KG1 (cell line): ENCODE data around the gene AIG1.
"Not testable (repeated sequence)": the region's sequence is repeated elsewhere in the genome, so short reads cannot be mapped to it uniquely, and the experiment has no call there.

Source experiments
- DNase-seq: peaks from one replicate; lab custom pipeline; 2025; lab: John Stamatoyannopoulos, UW

The AIG1 gene

GRCh38 chr6:143165315-143165855, 104.7 kb downstream of the AIG1 start:
- DNase-seq = no peak

GRCh38 chr6:143166247-143166695, 105.6 kb downstream of the AIG1 start:
- no peak for DNase-seq

DNA sequence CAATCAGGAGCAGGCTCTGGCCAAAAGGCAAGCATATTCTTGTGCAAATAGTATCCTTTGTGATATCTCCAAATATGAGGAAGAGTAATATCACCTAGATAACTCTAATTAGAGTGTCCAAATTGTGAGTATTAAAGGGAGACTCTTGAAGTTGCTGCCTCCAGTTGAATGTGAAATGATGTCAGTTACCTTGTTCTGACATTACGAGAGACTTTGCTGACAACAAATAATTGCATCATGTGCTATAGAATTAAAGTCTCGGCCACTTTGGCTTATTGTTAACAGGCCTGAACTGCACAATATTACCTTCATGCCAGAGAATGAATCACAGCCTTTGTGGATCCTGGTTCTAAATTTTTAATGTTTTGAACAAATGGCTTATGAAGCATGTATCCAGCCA, 106.5 kb downstream of the AIG1 start:
- no peak for DNase-seq

DNA sequence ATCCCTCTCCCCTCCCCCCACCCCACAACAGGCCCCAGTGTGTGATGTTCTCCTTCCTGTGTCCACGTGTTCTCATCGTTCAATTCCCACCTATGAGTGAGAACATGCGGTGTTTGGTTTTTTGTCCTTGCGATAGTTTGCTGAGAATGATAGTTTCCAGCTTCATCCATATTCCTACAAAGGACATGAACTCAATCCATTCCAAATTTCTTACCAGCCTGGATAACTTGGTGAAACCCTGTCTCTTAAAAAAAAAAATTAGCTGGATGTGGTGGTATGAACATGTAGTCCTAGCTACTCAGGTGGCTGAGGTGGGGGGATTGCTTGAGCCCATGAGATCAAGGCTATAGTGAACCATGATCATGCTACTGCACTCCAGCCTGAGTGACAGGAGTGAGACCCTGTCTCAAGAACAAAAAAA, 107.7 kb downstream of the AIG1 start:
- not testable (repeated sequence) for DNase-seq

DNA sequence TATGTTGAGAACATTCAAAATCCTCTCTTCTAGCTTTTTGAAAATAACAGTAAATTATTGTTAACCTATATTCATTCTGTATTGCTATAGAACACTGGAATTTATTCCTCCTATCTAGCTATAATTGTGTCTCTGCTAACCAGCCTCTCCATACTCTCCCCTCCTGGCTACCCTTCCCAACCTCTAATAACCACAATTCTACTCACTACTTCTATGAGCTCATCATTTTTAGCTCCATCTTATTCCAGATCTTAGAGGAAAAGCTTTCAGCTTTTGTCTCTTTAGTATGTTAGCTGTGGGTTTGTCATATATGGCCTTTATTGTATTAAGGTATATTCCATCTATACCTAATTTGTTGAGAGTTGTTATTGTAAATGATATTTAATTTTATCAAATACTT, 108.8 kb downstream of the AIG1 start:
- no peak for DNase-seq

DNA sequence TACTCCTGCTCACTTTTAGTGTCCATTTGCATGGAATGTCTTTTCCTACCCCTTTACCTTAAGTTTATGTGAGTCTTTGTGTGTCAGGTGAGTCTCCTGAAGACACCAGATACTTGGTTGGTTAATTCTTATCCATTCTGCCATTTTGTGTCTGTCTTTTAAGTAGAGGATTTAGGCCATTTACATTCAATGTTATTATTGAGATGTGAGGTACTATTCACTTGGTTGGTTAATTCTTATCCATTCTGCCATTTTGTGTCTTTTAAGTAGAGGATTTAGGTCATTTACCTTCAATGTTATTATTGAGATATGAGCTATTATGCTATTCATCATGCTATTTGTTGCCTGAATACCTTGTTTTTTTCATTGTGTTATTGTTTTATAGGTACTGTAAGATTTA, 113.8 kb downstream of the AIG1 start:
- DNase-seq = no peak

DNA sequence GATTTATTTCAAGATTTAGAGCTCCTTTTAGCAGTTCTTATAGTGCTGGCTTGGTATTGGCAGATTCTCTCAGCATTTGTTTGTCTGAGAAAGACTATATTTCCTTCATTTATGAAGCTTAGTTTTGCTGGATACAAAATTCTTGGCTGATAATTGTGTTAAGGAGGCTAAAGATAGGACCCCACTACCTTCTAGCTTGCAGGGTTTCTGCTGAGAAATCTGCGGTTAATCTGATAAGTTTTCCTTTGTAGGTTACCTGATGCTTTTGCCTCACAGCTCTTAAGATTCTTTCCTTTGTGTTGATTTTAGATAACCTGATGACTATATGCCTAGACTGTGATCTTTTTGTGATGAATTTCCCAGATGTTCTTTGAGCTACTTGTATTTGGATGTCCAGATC, 114.3 kb downstream of the AIG1 start:
- DNase-seq = no peak

- DNase-seq = no peak
Measured at GRCh38 chr6:143176090-143177021, 115.7 kb downstream of the AIG1 start.

- no peak for DNase-seq
Measured at GRCh38 chr6:143177706-143178105, 117.0 kb downstream of the AIG1 start.

DNA sequence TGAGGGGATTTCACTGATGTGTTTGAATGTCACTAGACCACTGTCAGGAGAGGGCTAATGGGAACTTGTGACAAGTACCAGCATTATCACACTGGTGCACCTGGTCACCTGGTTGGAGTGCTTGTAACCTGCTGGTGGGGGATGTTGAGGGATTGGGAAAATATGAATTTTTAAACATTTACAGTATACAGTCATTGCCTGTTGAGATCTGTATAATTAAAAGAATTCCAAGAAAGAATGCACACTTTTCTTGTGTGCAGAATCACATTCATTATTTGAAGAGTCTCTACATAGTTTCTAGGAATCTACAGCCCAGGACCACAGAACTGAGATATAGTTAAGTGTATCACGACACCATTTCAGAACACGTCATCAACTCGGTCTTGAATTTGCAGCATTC, 118.4 kb downstream of the AIG1 start:
- no peak for DNase-seq

DNA sequence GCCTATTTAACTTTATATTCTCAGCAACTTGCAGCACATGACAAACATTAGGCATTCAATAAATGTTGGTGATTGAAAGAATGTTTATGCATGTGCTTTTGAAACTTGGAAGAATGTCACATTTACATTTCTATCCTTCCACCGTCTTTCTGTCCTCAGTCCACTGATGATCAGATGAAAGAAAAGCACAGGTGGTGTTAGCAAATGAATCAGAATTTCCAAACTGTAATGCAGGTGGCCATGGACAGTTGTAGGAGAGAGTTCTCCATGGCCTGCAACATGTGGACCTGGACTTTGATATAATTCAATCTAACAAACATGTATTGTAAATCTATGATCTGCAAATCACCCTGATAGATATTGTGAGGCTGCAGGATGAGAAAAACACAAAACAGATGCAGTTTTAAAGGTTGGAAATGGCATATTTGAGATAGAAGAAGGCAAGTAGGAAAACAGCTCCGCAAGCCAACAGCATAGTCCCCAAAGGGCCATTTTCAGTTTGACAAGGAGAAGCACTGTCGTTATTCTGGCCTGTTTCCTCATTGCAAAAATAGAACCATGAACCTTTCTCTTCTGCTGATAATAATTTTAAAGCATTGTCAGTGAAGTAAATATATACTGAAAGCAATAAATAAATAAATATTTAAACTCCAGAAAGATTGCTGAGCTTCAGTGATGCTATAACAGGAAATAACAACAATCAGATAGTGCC, 119.4 kb downstream of the AIG1 start:
- DNase-seq = no peak

DNA sequence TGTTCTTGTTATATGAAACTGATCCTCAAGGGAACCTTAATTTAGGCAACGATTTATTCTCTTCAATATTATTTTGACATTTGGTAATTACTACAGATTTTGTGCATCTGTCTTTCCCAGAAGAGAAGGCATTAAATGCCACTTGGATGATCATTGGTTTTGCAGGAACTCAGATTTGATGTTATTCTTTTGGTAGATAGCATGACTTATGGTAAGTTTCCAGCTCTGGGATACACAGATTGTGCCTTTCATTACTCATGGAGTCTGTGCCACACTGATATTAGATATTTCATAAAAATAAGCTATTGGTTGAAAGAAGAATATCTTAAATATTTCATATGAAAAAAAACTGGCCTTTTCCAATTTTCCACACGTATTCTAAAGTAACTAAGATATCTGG, 120.1 kb downstream of the AIG1 start:
- DNase-seq = no peak

- no peak for DNase-seq
Measured at GRCh38 chr6:143183666-143184065, 123.0 kb downstream of the AIG1 start.

GRCh38 chr6:143185288-143185687, 124.6 kb downstream of the AIG1 start:
- DNase-seq = no peak

DNA sequence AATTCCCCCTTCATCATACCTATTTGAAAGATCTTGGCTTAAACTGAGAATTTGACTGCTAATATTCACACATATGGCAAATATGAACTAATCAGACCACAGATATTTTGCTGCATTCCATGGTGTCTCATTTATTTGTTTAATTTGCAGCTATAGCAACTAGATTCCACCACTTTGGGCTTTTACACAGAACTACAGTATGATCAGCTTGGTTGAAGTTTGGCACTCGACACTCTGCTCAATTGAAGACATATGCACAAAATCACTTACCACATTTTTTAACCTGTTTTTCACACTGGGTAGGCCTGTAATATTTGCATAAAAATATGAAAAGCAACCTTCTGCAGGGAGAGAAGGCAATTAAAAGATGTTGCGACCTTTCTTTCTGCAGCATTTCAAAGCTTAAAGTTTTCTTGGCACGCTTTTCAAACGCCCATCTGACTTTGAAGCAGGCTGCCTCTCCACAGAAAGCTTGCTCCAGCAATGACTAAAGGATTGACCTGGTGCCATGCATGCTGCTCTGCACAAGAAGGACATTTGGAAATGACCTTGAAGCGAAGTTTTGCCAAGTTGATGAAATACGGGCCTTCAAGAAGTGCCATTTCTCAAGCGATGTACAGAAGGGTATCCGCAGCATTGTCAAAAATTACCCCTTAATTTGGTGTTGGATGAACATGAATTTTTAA, 126.7 kb downstream of the AIG1 start:
- no peak for DNase-seq

DNA sequence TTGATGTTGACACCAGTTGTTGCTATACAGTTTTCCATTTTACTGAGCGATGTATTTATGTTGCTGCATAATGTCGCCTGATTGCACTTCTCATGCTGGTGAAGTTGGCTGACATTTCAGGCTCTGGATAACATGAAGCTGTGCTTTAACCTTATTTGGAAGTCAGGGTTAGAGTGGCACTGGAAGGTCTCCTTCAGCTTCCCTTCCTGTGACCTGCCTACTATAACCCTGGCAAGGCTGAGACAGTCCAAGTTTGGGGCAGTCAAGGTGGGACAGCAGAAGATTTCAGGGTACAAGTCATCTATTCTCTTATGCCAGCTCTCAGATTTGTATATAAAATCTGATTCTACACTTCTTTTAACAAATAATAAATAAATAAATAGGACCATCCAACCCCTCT, 127.6 kb downstream of the AIG1 start:
- no peak for DNase-seq

DNA sequence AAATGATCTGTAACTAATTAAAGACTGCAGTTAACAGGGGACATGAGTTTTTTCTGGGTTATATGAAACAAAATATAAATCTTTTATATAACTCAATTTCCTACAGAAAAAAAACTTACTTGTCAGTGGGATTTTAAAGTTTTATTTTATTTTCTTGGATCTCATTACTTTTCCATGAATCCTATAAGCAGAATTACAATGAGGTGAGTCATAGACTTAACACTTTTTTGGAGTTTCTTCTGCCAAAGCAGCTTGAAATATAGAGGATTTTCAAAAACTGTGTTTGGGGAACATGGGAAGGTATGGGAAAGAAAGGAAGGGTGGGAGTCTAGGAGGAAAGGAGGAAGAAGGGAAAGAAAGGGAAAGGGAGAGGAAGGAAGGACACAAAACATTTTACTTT, 130.7 kb downstream of the AIG1 start:
- no peak for DNase-seq

DNA sequence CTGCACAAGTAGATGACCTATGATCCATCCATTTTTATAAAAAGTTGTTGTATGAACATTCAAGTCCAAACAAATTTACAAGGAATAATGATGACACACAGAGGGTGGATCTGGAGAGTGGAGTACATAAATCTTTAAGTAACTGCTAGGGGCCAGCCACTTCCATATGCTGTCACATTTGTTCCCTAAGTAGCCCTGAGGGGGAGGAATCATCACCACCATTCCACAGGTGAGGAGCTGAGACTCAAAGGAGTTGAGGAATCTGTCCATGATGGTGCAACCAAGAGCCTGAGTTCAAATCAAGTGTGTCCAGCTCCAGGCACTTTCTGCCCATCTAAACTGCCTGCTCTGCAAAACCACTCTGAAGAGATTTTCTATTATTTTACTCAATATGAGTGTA, 132.1 kb downstream of the AIG1 start:
- DNase-seq = no peak

DNA sequence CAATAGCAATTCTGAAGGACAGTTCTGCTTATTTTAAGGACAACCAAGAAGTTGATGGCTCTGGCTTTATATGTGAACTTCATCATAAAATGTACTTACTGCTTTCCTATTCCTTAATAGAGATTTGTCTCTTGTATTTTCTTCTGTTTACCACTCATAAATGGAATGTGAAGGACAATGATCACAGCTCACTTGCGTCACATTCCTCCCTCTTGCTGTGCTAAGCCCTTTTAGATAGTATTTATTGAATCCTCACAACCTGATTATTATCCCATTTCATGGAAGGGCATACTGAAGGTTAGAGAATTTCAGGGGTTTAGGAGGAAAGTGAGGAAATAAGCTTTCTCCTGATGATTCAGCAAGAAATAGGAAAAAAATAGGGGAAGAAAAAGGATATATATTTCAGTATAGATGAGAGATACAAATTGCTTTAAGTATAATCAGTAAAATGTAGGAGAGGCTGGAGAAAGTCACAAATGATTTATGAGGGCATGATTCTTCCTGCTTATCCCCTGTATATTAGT, 132.9 kb downstream of the AIG1 start:
- DNase-seq = no peak

DNA sequence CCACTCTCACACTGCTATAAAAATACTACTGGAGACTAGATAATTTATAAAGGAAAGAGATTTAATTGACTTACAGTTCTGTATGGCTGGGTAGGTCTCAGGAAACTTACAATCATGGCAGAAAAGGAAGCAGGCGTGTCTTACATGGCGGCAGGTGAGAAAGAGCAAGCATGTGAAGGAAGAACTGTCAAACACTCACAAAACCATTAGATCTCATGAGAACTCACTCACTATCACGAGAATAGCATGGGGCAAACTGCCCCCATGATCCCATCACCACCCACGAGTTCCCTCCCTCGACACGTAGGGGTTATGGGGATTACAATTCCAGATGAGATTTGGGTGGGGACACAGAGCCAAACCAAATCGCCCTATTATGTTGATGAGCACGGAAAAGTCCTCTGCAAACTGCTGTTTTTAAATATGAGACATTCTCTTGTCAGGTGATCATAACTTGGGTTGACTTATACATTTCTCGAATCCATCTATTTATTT, 133.5 kb downstream of the AIG1 start:
- no peak for DNase-seq

GRCh38 chr6:143195349-143195845, 134.7 kb downstream of the AIG1 start:
- no peak for DNase-seq
